Stimulated activated CD4-positive, alpha-beta T cell treated with anti-CD3 and anti-CD28 coated beads, TNF-alpha, amount 100 ng/mL, for 48 hours (primary cell): Measurements from ENCODE around the gene FAXC.
A peak's percentile ranks its signal among the peaks of the same experiment; 100 is the strongest.
"Not testable (repeated sequence)": the region's sequence is repeated elsewhere in the genome, so short reads cannot be mapped to it uniquely, and the experiment has no call there.

Source experiments
- DNase-seq, 3 donors: peaks; one replicate each; pipeline ENCODE4 v3.0.0-alpha.2; 2020; ENCODE audit warnings: low read depth in 3 of 3

The FAXC gene

DNA sequence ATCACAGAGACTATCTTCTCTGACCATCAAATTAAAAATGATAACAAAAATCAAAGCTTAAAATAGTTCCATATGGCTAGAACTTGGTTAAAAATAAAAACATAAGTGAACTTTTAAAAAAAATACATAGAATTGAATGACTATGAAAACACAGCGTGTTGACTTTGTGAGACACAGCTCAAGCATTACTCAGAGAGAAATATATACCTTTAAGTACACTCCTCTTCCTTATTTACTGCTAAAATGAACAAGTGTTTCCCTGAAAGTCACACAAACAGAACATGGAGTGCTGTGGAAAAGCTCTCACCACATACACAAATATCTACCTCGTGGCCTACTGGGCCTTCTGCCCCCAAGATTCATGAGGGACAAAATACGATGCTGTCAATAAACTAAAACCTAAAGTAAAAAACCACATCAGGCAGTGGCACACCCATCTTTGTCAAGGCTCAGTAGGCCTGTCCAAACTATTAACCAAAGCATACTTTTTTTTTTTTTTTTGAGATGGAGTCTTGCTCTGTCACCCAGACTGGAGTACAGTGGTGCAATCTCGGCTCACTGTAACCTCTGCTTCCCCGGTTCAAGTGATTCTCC is 7.5 kb downstream of the FAXC start:
- no peak for DNase-seq

DNA sequence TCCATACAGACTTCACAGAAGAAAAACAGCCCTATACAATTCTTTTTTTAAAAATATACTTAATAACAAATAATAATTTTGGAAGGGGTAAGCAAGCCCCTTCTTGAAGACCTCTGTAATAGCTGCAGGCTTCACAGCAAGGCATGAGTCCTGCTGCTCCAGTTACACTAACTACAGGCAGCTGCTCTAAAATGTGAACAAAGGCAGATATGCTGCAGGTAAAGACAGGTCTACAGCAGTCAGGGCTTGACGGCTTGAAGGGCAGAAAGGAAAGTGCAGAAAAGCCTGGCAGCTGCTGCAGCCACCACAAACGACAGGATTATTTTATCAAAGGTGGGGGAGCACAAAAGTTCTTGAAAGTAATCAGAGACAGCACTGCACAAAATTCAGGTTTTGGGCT is 11.3 kb downstream of the FAXC start:
- no peak for DNase-seq

DNA sequence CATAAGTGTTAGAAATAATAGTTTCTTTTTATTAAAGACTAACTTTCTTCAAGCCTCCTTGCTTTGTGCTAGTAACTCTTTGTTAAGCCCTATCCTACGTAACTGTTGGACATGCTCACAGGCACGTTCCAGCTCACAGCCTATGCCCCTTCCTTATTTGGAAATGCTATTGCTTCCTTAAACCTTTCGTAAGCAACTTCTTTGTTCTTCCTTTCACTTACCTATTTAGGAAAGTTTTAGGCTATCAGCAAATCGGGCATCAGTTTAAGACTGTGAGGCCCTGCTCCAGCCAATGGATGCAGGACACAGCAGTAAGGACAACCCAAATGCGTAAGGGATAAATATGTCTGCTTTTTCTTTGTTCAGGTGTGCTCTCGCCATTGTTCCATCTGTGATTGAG is 14.2 kb downstream of the FAXC start:
- DNase-seq, result not testable (repeated sequence)

DNA sequence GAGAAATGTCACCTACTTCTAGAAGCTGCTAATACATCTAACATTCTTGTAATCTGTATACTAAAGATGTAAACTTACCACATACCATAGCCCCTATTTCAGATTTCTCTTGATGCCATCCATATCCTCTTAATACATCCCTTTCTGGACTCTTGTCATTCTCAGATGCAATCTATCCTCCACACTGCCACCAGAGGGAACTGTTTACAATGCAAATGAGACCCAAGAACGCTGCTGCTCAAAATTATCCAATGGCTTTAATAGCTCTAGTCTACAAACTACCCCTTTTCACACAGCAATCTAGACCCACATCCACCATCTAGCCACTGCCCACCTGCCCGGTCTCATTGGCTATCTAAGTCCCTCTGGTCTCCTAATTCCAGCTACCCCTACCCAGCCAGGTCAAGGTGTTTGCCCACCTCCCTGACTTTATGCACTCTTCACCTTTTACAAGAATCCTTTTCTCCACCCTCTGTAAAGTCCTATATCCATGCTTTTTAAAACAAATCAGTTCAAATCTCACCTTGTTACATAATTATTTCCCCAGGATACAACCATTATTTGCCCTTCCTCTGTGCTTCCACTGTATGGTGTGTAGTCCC is 14.8 kb downstream of the FAXC start:
- no peak for DNase-seq

DNA sequence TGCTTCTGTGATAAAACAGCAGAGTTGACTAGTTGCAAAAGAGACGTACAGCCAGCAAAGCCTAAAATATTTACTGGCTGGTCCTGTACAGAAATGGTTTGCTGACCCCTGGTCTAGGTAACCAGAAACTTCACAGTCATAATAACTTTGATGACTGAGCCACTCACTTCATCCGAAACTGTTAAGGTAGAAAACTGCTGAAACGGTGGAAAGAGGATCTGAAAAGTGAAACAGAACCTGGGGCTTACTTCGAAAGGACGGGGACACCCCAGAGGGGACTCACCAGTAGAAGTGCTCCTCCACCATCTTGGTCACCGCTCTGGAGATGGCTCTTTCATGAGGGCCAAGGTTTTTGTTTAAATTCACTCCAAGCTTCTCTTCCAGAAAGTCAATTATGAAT is 16.4 kb downstream of the FAXC start:
- no peak for DNase-seq

DNA sequence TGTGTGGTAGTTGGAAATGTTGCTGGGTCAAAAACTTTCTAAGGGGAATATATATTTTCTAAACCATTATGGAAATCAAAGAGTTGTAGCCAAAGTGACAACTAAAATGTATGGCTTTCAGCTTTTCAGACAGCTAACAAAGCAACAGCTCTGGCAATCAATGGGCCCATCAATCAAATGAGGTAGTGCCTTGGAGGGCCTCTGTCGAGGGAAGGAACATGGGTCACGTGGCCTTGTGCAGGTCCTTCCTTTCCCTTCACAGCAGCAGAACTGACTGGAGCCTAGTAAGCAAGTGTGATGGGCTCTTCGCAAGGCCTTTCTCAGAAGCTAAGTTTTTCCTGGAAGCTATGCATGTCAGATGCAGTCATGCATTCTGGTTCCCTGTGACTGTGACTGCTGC is 17.9 kb downstream of the FAXC start:
- DNase-seq, result no peak

DNA sequence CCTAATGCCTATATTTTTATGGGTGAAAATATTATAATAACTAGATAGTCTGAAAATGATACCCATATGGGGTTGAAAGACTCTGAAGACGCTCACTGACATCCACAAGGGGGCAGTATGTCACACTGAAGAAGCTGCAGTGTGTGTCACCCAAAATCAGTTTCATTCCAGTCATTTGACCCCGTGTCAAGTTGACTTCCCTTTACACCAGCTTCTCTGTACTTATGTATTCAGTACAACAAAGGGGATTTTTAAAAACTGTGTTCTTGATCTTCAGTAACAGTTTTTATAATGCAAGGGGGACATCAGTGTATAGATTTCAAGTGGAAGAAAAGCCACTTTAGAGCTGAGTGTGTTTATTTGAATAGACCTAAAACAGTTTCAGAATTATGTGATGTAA is 19.3 kb downstream of the FAXC start:
- DNase-seq, result peak; percentile 41 to 60 (median 46)

DNA sequence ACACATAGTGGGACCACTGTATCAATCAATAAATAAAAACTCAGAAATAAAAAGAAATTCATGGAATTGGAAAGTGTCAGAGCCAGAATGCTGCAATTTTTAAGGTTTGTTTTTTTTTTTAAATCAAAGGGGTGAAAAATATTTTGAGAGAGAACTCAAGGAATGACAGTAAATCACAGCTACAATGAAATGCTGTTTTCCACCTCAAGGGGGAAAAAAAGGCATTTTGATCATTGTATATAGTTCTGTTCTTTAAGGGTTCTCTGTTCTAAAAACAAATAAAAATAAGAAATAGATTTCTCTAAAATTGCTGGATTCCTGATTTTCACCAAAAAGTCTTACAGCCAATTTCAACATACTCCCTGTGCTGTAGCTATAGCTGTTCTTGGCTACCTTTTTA is 24.5 kb downstream of the FAXC start:
- no peak for DNase-seq

DNA sequence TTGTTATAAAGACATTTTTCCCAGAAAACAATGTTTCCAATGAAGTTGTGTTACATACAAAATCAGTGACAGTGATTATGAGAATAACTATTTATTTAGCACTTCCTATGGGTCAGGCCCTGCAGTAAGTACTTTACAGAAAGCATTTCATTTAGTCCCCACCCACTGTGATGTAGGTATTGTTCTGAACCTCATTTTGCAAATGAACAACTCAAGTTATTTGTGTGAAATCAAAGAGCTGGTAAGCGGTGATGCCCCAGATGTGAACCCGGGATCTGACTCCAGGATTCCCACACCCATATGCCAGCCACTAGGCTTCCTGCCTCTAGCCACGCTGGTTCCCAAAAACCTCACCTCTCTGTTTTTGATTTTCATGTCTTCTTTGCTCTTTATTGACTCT is 30.9 kb downstream of the FAXC start:
- no peak for DNase-seq

DNA sequence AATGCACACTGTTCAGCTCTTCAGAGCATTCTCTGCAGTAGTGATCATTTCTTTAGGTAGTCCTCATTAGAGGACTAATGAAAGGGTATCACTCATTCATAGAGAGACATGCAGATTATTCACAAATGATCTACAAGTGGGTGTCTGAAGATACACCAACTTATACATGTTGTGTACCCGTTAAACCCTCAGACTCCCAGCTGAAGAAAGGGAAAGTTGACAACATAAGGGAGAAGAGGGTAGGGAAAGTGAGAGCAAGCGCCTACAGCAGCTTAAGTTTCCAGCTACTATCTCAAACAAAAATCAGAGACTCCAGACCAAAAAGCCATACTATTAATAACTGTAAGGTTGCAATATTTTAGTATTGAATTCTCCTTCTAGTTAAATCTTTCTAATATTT is 37.1 kb downstream of the FAXC start:
- no peak for DNase-seq

DNA sequence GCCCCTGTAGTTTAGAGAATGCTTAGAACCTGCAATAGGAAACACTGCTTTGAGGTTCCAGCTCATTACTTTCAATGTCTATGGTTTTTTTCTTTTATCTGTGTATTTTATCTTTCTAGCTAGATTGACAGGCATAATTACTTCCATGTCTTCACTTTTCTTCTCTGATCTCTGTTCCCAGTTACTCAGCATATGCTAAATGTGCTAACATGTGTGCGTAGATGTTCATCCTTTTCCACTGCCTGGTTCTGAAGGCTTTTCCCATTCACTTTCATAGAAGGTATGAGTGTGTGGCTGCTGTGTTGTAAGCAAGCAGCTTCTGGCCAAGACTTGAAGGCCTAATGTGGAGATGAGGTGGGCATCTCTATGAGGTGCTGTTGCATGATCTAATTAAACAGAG is 38.9 kb downstream of the FAXC start:
- DNase-seq, result no peak

DNA sequence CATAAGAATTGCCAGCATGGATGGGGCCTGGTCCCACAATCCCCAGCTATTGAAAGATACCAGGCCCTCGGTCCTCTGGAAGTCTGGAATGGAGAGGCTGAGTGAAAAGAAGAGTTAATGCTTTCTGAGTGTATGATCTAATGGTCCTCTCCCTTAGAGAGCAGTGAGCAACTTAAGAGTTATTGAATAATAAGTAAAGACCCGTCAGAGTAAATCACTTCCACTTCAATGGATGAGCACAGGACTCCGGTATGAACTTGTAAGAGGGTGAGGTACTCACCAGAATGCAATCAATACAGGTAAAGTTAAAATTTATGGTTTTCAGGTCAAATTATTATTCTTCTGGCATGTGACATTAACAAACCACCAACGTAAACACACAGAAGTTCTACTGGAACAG is 39.9 kb downstream of the FAXC start:
- DNase-seq, result no peak

DNA sequence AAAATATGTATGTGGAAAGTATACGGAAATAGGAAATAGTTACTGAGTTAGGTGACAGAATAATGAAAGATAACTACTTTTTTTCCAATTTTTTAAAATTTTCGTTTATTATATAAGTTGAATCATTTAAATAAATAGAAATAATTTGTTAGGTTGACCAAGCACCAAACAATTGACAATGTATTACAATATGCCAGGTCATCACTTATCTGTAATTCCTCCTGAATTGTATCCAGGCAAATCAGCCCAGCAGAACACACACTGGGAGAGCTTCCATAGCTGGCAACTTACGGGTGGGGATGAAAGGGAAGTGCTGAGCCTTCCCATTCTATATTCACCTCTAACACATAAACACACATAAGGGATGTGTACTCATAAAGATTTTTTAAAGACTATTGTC is 40.7 kb downstream of the FAXC start:
- DNase-seq, result no peak

DNA sequence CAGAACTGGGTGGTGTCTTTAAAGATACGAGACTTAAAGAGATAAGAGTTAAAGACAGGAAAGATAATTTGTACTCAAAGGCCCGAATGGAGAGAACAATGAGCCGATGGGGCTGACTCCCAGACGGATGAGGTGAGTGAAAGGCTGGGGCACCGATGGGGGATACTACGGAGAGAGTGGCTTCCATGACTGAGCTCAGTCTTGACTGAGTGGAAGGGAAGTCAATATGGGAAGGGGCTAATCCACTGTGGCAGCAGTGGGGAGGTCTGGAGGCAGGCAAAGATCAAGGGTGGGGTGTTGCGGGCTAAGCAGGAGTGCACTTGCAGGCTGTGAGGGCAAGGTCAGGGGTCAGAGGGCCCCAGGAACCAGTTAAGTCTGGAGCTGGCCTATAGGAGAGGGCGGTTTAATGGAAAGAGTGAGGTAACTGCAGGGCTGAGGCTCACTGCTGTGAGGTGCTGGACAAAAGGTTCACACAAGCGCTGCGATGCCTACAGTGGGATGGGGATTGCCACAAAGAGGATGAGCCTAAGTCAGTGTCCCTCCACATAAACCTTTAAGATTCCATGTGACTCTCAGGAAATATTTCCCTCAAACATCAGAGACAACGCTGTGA is 42.1 kb downstream of the FAXC start:
- no peak for DNase-seq

DNA sequence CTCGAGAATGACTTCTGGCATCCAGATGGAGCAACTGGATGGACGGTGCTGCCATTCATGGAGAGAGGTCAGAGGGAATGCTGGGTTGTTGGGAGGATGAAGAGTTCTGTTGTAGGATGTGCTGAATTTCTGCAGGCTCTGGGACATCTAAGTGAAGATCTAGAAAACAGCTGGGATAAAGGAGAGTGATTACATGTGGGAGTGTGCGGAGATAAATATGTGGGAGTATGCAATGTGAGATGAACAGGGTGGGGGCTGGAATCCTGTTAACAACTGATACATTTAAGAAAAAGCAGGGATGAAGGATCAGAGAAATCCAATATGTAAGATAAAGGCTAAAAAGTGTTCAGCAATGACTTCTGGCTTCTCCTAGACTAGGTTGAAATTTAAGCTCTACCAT is 43.1 kb downstream of the FAXC start:
- no peak for DNase-seq

DNA sequence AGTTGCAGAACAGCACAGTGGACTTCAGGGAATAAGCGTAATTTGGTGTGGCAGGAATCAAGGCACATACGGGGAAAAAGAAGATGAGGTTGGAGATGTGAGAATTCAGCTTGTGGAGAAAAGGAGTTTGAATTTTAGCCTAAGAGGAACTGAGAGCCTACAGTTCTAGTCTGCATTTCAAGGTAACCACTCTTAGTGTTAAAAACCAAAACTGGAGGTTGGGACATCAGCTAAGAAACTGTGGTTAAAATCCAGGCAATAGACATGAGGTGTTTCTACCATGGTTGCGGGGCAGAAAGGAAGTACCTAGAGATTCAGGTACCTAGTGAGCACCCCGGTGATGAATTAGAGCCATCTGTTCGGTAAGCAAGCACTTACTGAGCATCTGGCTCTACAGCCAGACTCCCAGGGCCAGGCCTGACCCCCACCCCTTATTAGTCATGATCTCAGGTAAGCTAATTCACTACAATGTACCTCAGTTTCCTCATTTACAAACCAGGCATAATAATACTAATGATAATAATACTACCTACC is 44.4 kb downstream of the FAXC start:
- DNase-seq, result no peak

DNA sequence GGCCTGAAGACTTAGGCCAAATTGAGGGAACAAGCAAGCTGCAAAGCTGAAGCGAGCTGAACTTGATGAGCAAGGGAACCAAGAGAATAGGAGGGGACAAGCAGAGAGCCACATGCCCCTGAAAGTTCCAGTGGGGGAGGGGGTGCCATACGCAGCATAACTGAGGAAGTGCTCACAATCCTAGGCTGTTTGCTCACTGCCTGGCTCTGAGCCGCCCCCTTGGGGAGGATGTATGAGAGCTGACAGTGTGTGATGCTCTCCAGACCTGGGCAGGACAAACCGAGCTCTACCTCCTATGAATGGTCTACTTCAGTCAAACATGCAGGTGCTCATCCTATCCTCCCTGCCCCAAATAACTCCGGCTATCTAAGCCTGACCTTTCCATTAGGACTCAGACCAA is 52.1 kb downstream of the FAXC start:
- no peak for DNase-seq

DNA sequence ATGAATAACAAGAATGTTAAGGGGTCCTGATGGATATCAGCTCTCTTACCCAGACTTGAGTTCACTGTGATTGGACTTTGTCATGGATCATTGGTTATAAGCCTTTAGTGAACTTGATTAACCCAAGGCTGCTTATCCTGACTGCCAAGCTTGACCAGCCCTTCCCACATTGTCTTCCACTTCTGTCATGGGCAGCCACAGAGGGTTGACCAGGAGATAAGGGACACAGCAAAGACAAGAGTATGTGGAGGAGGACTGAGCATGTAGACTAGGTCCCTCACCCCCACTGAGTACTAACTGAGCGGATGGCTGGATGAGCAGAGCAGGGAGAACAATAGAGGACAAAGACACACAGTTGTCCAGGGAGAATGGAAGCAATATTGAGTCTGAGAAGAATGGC is 52.5 kb downstream of the FAXC start:
- no peak for DNase-seq

DNA sequence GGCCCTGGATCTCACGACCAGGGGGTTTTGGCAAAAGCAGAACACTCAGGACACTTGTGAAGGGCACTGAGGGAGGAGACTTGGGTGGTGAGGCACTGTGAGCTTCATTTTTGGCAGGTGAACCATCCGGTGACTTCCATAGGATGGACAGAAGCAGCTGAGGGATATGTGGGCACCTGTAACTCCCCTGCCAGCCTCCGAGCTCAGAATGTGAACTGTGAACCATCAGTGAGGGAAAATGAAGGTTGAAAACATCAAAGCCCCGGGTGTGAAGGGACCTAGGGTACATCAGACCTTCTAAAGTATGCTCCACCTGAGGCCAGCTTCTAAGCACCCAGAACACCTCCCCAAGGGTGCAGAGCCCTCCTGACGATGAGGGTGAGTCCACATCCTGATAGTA is 53.2 kb downstream of the FAXC start:
- no peak for DNase-seq

DNA sequence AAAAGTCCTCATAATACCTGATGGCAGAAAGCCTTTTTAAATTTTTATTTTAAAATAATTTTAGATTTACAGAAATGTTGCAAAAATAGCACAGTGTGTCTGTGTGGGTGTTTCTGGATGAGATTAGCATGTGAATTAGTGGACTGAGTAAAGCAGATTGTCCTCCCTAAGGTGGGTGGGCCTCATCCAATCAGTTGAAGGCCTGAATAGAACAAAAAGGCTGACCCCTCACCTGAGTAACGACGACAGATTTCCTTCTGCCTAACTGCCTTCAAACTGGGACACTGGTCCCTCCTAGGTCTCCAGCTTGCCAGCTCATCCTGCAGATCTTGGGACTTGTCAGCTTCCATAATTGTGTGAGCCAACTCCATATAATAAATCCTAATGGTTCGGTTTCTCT is 54.2 kb downstream of the FAXC start:
- DNase-seq, result no peak

DNA sequence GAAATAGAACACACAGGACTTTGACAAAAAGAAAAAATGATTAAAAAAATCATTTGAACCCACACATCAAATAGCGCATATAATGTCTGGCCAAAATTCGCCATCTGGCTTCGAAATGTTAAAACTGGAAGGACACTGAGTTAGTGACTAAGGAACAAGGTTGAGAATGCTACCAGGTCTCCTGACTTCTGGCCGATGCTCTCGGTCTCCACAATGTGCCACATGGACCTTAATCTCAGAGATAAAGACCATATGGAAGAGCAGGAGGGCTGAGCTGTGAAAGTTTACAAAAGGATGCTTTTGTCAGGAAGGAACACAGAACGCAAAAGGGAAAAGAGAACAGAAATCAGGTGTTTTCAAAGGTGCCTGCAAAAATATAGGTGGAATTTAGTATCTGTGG is 54.7 kb downstream of the FAXC start:
- no peak for DNase-seq

DNA sequence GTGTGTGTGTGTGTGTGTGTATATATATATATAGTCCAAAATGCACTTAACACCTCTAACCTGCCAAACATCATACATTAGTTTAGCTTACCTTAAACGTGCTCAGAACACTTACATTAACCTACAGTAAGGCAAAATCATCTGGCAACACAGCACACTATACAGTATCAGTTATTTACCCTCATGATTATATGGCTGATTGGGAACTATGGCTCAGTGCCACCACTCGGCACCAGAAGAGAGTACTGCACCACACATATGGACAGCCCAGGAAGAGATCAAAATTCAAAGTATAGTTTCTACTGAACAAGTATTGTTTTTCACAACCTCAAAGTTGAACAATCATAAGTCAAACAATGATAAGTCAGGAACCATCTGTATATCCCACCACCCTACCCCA is 59.8 kb downstream of the FAXC start:
- no peak for DNase-seq

DNA sequence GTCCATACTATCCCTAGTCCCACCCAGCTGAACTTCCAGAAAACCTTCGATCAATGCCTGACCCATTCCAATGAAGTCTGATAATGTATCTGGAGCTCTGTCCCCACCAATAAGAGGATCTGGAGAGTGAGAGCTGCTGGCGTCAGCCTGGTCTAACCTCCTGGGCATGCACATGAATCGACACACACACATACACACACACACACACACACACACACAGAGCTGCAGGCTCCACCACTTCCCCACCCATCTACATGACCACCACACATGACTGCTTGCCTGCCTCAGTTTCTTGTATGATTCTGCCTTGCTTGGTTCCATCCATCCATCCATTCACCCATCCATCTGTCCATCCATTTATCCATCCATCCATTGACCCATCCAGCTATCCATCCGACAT is 60.8 kb downstream of the FAXC start:
- DNase-seq, result no peak

DNA sequence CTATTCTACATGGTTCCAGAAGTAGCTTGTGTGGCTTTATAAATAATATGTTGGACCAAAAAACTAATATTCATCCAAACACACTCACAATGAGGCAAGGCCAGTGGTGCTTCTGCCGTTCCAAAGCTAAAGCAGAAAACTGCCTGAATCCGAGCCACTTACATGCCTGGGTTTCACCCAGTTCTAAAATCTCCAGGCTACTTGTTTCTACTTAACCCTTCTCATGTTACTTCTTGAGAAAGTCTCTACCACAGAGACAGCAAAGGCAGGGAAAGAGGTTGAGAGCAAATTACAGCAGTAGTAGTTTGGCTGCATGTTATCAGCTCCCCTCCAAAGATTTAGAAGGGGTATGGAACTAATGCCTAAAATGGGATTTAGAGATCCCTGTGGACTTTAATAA is 62.0 kb downstream of the FAXC start:
- no peak for DNase-seq
